ENCODE results near the gene TMEM51. TPM values are rescaled to one million over a fixed set of nuclear protein-coding genes. Genes with fewer than 3 reads are reported as not detected.

The TMEM51 gene
- total and polyA plus RNA-seq, 2 of the 4 experiments (the other 2 are of a cell fraction): 2.7 to 10.2 TPM

- Histone ChIP-seq H2AK9ac (replicated peaks; ENCODE audit: low read depth, low read length, poor library complexity) (no peak overlapping the region), H3K4me1 (ENCODE audit: control insufficient read depth, insufficient read depth, low read length) (no peaks in the 10 kb centered on the region; the same call in 1 of the 2 replicates), H4K5ac (ENCODE audit: low read depth, low read length) (no peak overlapping the region), H3K4me2 (ENCODE audit: low read depth, low read length) (no peak overlapping the region), H2BK5ac (ENCODE audit: low read depth, low read length, poor library complexity, severe bottlenecking) (no peak overlapping the region), H2AFZ (replicated peaks; ENCODE audit: low read length, poor library complexity) (no peak overlapping the region), H3K36me3 (ENCODE audit: control insufficient read depth, insufficient read depth, low read length) (no peaks in the 10 kb centered on the region), H3K27me3 (ENCODE audit: control insufficient read depth, insufficient read depth, low read length) (0 out of 2 replicates have a peak, but pooled peaks cover 5% of the 10 kb centered on the region), H4K8ac (ENCODE audit: low read depth in 2 of 2, low read length in 2 of 2) (no peak overlapping the region), H2AK5ac (ENCODE audit: low read depth, low read length) (no peak overlapping the region), H3K79me1 (ENCODE audit: low read depth in 1 of 2, low read length in 2 of 2) (no peaks in the 10 kb centered on the region), H3K9me3 (ENCODE audit: control insufficient read depth, insufficient read depth, low read length) (peaks cover 3% of the 10 kb centered on the region; the same call in 1 of the 2 replicates), H3K27ac (ENCODE audit: insufficient read depth, low read length) (no peak overlapping the region), H3K9ac (ENCODE audit: low read depth, low read length) (no peak overlapping the region), H2BK20ac (ENCODE audit: low read depth, low read length) (no peak overlapping the region), H2BK120ac (ENCODE audit: low read depth, low read length) (no peak overlapping the region), H3K18ac (ENCODE audit: low read depth, low read length) (no peak overlapping the region), H4K20me1 (ENCODE audit: insufficient read depth, low read length) (peaks cover 3% of the 10 kb centered on the region; the same call in 1 of the 2 replicates), H3K23ac (ENCODE audit: low read depth, low read length) (no peak overlapping the region), H2BK15ac (ENCODE audit: low read depth, low read length) (no peak overlapping the region), H3K9me1 (ENCODE audit: insufficient read depth, low read length) (no peaks in the 10 kb centered on the region), H3K14ac (replicated peaks; ENCODE audit: low read depth, low read length) (no peak overlapping the region), H3K56ac (ENCODE audit: extremely low read depth, insufficient read depth, low read length) (no peak overlapping the region), H4K91ac (ENCODE audit: insufficient read depth, low read depth, low read length) (no peak overlapping the region), H3K4me3 (ENCODE audit: insufficient read depth, low read depth, low read length) (no peak overlapping the region), H3K4ac (ENCODE audit: low read depth, low read length) (no peak overlapping the region)
- no CpG with 5 or more reads among the region's 1 CpG for WGBS, 2 experiments (ENCODE audit: extremely low coverage in 2 of 2, insufficient read length in 1 of 2)
- POLR2A ChIA-PET (ENCODE audit: unreplicated experiment): no interaction called here
- no TSS peak for BruUV-seq (replicated peaks)
- TF ChIP-seq, protein P1, sequence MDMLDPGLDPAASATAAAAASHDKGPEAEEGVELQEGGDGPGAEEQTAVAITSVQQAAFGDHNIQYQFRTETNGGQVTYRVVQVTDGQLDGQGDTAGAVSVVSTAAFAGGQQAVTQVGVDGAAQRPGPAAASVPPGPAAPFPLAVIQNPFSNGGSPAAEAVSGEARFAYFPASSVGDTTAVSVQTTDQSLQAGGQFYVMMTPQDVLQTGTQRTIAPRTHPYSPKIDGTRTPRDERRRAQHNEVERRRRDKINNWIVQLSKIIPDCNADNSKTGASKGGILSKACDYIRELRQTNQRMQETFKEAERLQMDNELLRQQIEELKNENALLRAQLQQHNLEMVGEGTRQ (IDR thresholded peaks at IDR 0.05; ENCODE audit: low read depth, low read length): no peak
- TF ChIP-seq RAD21 (IDR thresholded peaks at IDR 0.05; ENCODE audit: low read length): no peak
- ATAC-seq (ENCODE audit: low read depth) (no peak), DNase-seq (no peak)
- CTCF ChIA-PET: no interaction called here
- intact Hi-C loops (cut with micrococcal nuclease) (no loop called here), in situ Hi-C loops (cut with MboI; ENCODE audit: low sequenced_read_pairs) (no loop called here), dilution Hi-C loops (cut with HindIII; ENCODE audit: low sequenced_read_pairs, unreplicated experiment) (no loop called here)
Observed at GRCh38 chr1:15148941-15149340, 4.6 kb upstream of the TMEM51 start.

Measured in IMR-90 (cell line).